ENCODE measurements around the gene TEKT5.

TEKT5 gene

GRCh38 chr16:10594312-10594950, 100.3 kb downstream of the TEKT5 start:
- no peak overlapping the region for H3K23ac ChIP-seq (ENCODE audit: low read length)
- no peak overlapping the region for H2BK120ac ChIP-seq (ENCODE audit: low read depth, low read length)
- no peak overlapping the region for H3K9ac ChIP-seq (ENCODE audit: low read length)
- H2BK15ac ChIP-seq (replicated peaks; ENCODE audit: low read depth) = no peak overlapping the region
- H3K56ac ChIP-seq (ENCODE audit: low read length) = no peak overlapping the region
- no peaks in the 10 kb centered on the region for H3K79me1 ChIP-seq (ENCODE audit: low read length)
- no peak overlapping the region for H3K4me2 ChIP-seq (ENCODE audit: low read length)
- H3K18ac ChIP-seq (ENCODE audit: low read length) = no peak overlapping the region
- no peak overlapping the region for H3K27ac ChIP-seq (ENCODE audit: low read depth, low read length)
- no peak overlapping the region for H4K8ac ChIP-seq (ENCODE audit: low read depth, low read length)
- H3K79me2 ChIP-seq (ENCODE audit: control insufficient read depth, insufficient read depth, low read length) = no peaks in the 10 kb centered on the region
- H3K27me3 ChIP-seq (ENCODE audit: insufficient read depth, low read length, poor library complexity) = no peaks in the 10 kb centered on the region
- no peak overlapping the region for H2AK5ac ChIP-seq (ENCODE audit: low read length)
- H3K36me3 ChIP-seq (ENCODE audit: control insufficient read depth, insufficient read depth, low read length) = no peaks in the 10 kb centered on the region
- no peak for DNase-seq
- no peaks in the 10 kb centered on the region for H3K4me1 ChIP-seq (ENCODE audit: control insufficient read depth, low read depth, low read length)
- no peak overlapping the region for H3K4me3 ChIP-seq (ENCODE audit: low read length)
- no peak overlapping the region for H2BK5ac ChIP-seq (ENCODE audit: low read length)
- no peak overlapping the region for H3K4ac ChIP-seq (ENCODE audit: low read depth, low read length)
- H4K5ac ChIP-seq (ENCODE audit: low read length) = no peak overlapping the region
- WGBS (ENCODE audit: extremely low coverage, insufficient coverage, low lambda C conversion rate) = no CpG with 5 or more reads among the region's 9 CpGs

- H3K79me2 ChIP-seq (ENCODE audit: control insufficient read depth, insufficient read depth, low read length) = no peaks in the 10 kb centered on the region
- no peak overlapping the region for H3K27ac ChIP-seq (ENCODE audit: low read depth, low read length)
- H4K8ac ChIP-seq (ENCODE audit: low read depth, low read length) = no peak overlapping the region
- H3K4me1 ChIP-seq (ENCODE audit: control insufficient read depth, low read depth, low read length) = no peaks in the 10 kb centered on the region
- H3K4ac ChIP-seq (ENCODE audit: low read depth, low read length) = no peak overlapping the region
- H3K27me3 ChIP-seq (ENCODE audit: insufficient read depth, low read length, poor library complexity) = no peaks in the 10 kb centered on the region
- no peaks in the 10 kb centered on the region for H3K79me1 ChIP-seq (ENCODE audit: low read length)
- H3K36me3 ChIP-seq (ENCODE audit: control insufficient read depth, insufficient read depth, low read length) = no peaks in the 10 kb centered on the region
- H3K4me2 ChIP-seq (ENCODE audit: low read length) = no peak overlapping the region
- H3K56ac ChIP-seq (ENCODE audit: low read length) = no peak overlapping the region
- H3K18ac ChIP-seq (ENCODE audit: low read length) = no peak overlapping the region
- H3K9ac ChIP-seq (ENCODE audit: low read length) = no peak overlapping the region
- H2AK5ac ChIP-seq (ENCODE audit: low read length) = no peak overlapping the region
- H3K4me3 ChIP-seq (ENCODE audit: low read length) = no peak overlapping the region
- no peak overlapping the region for H4K5ac ChIP-seq (ENCODE audit: low read length)
- no CpG with 5 or more reads among the region's 1 CpG for WGBS (ENCODE audit: extremely low coverage, insufficient coverage, low lambda C conversion rate)
- H2BK15ac ChIP-seq (replicated peaks; ENCODE audit: low read depth) = no peak overlapping the region
- no peak overlapping the region for H2BK5ac ChIP-seq (ENCODE audit: low read length)
- no peak overlapping the region for H3K23ac ChIP-seq (ENCODE audit: low read length)
- DNase-seq = no peak
- no peak overlapping the region for H2BK120ac ChIP-seq (ENCODE audit: low read depth, low read length)
Measured at GRCh38 chr16:10592611-10593010, 102.1 kb downstream of the TEKT5 start.

- Histone ChIP-seq H3K18ac (ENCODE audit: low read length) (no peak overlapping the region), H3K4ac (ENCODE audit: low read depth, low read length) (no peak overlapping the region), H2BK15ac (replicated peaks; ENCODE audit: low read depth) (no peak overlapping the region), H4K5ac (ENCODE audit: low read length) (no peak overlapping the region), H3K56ac (ENCODE audit: low read length) (no peak overlapping the region), H3K23ac (ENCODE audit: low read length) (no peak overlapping the region), H3K79me2 (ENCODE audit: control insufficient read depth, insufficient read depth, low read length) (no peaks in the 10 kb centered on the region), H3K4me2 (ENCODE audit: low read length) (no peak overlapping the region), H3K27ac (ENCODE audit: low read depth, low read length) (no peak overlapping the region), H3K36me3 (ENCODE audit: control insufficient read depth, insufficient read depth, low read length) (no peaks in the 10 kb centered on the region), H2BK5ac (ENCODE audit: low read length) (no peak overlapping the region), H3K4me3 (ENCODE audit: low read length) (no peak overlapping the region), H3K9ac (ENCODE audit: low read length) (no peak overlapping the region), H2BK120ac (ENCODE audit: low read depth, low read length) (no peak overlapping the region), H3K79me1 (ENCODE audit: low read length) (no peaks in the 10 kb centered on the region), H4K8ac (ENCODE audit: low read depth, low read length) (no peak overlapping the region), H3K4me1 (ENCODE audit: control insufficient read depth, low read depth, low read length) (no peaks in the 10 kb centered on the region), H2AK5ac (ENCODE audit: low read length) (no peak overlapping the region), H3K27me3 (ENCODE audit: insufficient read depth, low read length, poor library complexity) (no peaks in the 10 kb centered on the region)
- DNase-seq = no peak
- WGBS (ENCODE audit: extremely low coverage, insufficient coverage, low lambda C conversion rate) = no CpG with 5 or more reads among the region's 4 CpGs
Measured at GRCh38 chr16:10590342-10590741, 104.4 kb downstream of the TEKT5 start.

GRCh38 chr16:10589109-10589508, 105.6 kb downstream of the TEKT5 start:
- no peak overlapping the region for H3K4me2 ChIP-seq (ENCODE audit: low read length)
- no peak for DNase-seq

GRCh38 chr16:10587622-10588021, 107.1 kb downstream of the TEKT5 start:
- no peak overlapping the region for H4K5ac ChIP-seq (ENCODE audit: low read length)
- WGBS (ENCODE audit: extremely low coverage, insufficient coverage, low lambda C conversion rate) = no CpG with 5 or more reads among the region's 2 CpGs
- H3K79me1 ChIP-seq (ENCODE audit: low read length) = no peaks in the 10 kb centered on the region
- H3K9ac ChIP-seq (ENCODE audit: low read length) = no peak overlapping the region
- no peak overlapping the region for H3K23ac ChIP-seq (ENCODE audit: low read length)
- no peak for DNase-seq
- H3K27ac ChIP-seq (ENCODE audit: low read depth, low read length) = no peak overlapping the region
- H3K56ac ChIP-seq (ENCODE audit: low read length) = no peak overlapping the region
- no peaks in the 10 kb centered on the region for H3K36me3 ChIP-seq (ENCODE audit: control insufficient read depth, insufficient read depth, low read length)
- H3K4me2 ChIP-seq (ENCODE audit: low read length) = no peak overlapping the region
- no peak overlapping the region for H4K8ac ChIP-seq (ENCODE audit: low read depth, low read length)
- H3K79me2 ChIP-seq (ENCODE audit: control insufficient read depth, insufficient read depth, low read length) = no peaks in the 10 kb centered on the region
- H3K4me1 ChIP-seq (ENCODE audit: control insufficient read depth, low read depth, low read length) = no peaks in the 10 kb centered on the region
- H3K4ac ChIP-seq (ENCODE audit: low read depth, low read length) = no peak overlapping the region
- H3K27me3 ChIP-seq (ENCODE audit: insufficient read depth, low read length, poor library complexity) = no peaks in the 10 kb centered on the region
- no peak overlapping the region for H2BK120ac ChIP-seq (ENCODE audit: low read depth, low read length)
- H3K18ac ChIP-seq (ENCODE audit: low read length) = no peak overlapping the region
- H2BK15ac ChIP-seq (replicated peaks; ENCODE audit: low read depth) = no peak overlapping the region
- H3K4me3 ChIP-seq (ENCODE audit: low read length) = no peak overlapping the region
- no peak overlapping the region for H2BK5ac ChIP-seq (ENCODE audit: low read length)
- no peak overlapping the region for H2AK5ac ChIP-seq (ENCODE audit: low read length)

More at GRCh38 chr16:10589109-10589508, 105.6 kb downstream of the TEKT5 start:
- H3K79me1 ChIP-seq (ENCODE audit: low read length) = no peaks in the 10 kb centered on the region
- H3K4ac ChIP-seq (ENCODE audit: low read depth, low read length) = no peak overlapping the region
- WGBS (ENCODE audit: extremely low coverage, insufficient coverage, low lambda C conversion rate) = no CpG with 5 or more reads among the region's 5 CpGs
- H3K56ac ChIP-seq (ENCODE audit: low read length) = no peak overlapping the region
- no peak overlapping the region for H3K27ac ChIP-seq (ENCODE audit: low read depth, low read length)
- no peak overlapping the region for H4K5ac ChIP-seq (ENCODE audit: low read length)
- H2BK5ac ChIP-seq (ENCODE audit: low read length) = no peak overlapping the region
- H2BK15ac ChIP-seq (replicated peaks; ENCODE audit: low read depth) = no peak overlapping the region
- H2AK5ac ChIP-seq (ENCODE audit: low read length) = no peak overlapping the region
- H4K8ac ChIP-seq (ENCODE audit: low read depth, low read length) = no peak overlapping the region
- H3K36me3 ChIP-seq (ENCODE audit: control insufficient read depth, insufficient read depth, low read length) = no peaks in the 10 kb centered on the region
- no peak overlapping the region for H3K23ac ChIP-seq (ENCODE audit: low read length)
- no peak overlapping the region for H3K4me3 ChIP-seq (ENCODE audit: low read length)
- H3K4me1 ChIP-seq (ENCODE audit: control insufficient read depth, low read depth, low read length) = no peaks in the 10 kb centered on the region
- H3K79me2 ChIP-seq (ENCODE audit: control insufficient read depth, insufficient read depth, low read length) = no peaks in the 10 kb centered on the region
- no peak overlapping the region for H3K18ac ChIP-seq (ENCODE audit: low read length)
- H2BK120ac ChIP-seq (ENCODE audit: low read depth, low read length) = no peak overlapping the region
- H3K9ac ChIP-seq (ENCODE audit: low read length) = no peak overlapping the region
- H3K27me3 ChIP-seq (ENCODE audit: insufficient read depth, low read length, poor library complexity) = no peaks in the 10 kb centered on the region

- H3K36me3 ChIP-seq (ENCODE audit: control insufficient read depth, insufficient read depth, low read length) = no peaks in the 10 kb centered on the region
Measured at GRCh38 chr16:10584981-10585438, 109.7 kb downstream of the TEKT5 start.

More at GRCh38 chr16:10584981-10585438, 109.7 kb downstream of the TEKT5 start:
- Histone ChIP-seq H3K27ac (ENCODE audit: low read depth, low read length) (no peak overlapping the region), H3K18ac (ENCODE audit: low read length) (no peak overlapping the region), H4K5ac (ENCODE audit: low read length) (no peak overlapping the region), H3K79me1 (ENCODE audit: low read length) (no peaks in the 10 kb centered on the region), H2BK5ac (ENCODE audit: low read length) (no peak overlapping the region), H2AK5ac (ENCODE audit: low read length) (no peak overlapping the region), H3K4me3 (ENCODE audit: low read length) (no peak overlapping the region), H3K9ac (ENCODE audit: low read length) (no peak overlapping the region), H2BK15ac (replicated peaks; ENCODE audit: low read depth) (no peak overlapping the region), H3K4me1 (ENCODE audit: control insufficient read depth, low read depth, low read length) (no peaks in the 10 kb centered on the region), H4K8ac (ENCODE audit: low read depth, low read length) (no peak overlapping the region), H3K27me3 (ENCODE audit: insufficient read depth, low read length, poor library complexity) (no peaks in the 10 kb centered on the region), H3K56ac (ENCODE audit: low read length) (no peak overlapping the region), H2BK120ac (ENCODE audit: low read depth, low read length) (no peak overlapping the region), H3K4ac (ENCODE audit: low read depth, low read length) (no peak overlapping the region), H3K4me2 (ENCODE audit: low read length) (no peak overlapping the region), H3K23ac (ENCODE audit: low read length) (no peak overlapping the region), H3K79me2 (ENCODE audit: control insufficient read depth, insufficient read depth, low read length) (no peaks in the 10 kb centered on the region)
- WGBS (ENCODE audit: extremely low coverage, insufficient coverage, low lambda C conversion rate) = no CpG with 5 or more reads among the region's 5 CpGs
- DNase-seq = no peak
